ENCODE results near the gene CRISPLD2. TPM values are rescaled to one million over a fixed set of nuclear protein-coding genes. Genes with fewer than 3 reads are reported as not detected.
"Not testable (repeated sequence)": the region's sequence is repeated elsewhere in the genome, so short reads cannot be mapped to it uniquely, and the experiment has no call there.

The CRISPLD2 gene
- total RNA-seq, 1 donor from 2014 or later: 5.8 TPM

- H3K4me3 ChIP-seq (ENCODE audit: low read depth, low read length): no peak overlapping the region
- no peak for TF ChIP-seq CTCF (conservative IDR thresholded peaks at IDR 0.05; ENCODE audit: low read depth, low read length)
- no peak for DNase-seq (ENCODE audit: low read depth)
Measured at GRCh38 chr16:84937196-84938005, 117.6 kb downstream of the CRISPLD2 start.

- DNase-seq (ENCODE audit: low read depth); H3K4me3 ChIP-seq (ENCODE audit: low read depth, low read length): not testable (repeated sequence)
Measured at GRCh38 chr16:84938616-84939015, 118.8 kb downstream of the CRISPLD2 start.

- no peak for TF ChIP-seq CTCF (conservative IDR thresholded peaks at IDR 0.05; ENCODE audit: low read depth, low read length)
- no peak overlapping the region for H3K4me3 ChIP-seq (ENCODE audit: low read depth, low read length)
- no peak for DNase-seq (ENCODE audit: low read depth)
Measured at GRCh38 chr16:84940670-84941551, 121.1 kb downstream of the CRISPLD2 start.

GRCh38 chr16:84941921-84942320 is 122.1 kb downstream of the CRISPLD2 start:
- DNase-seq (ENCODE audit: low read depth): no peak
- H3K4me3 ChIP-seq (ENCODE audit: low read depth, low read length): no peak overlapping the region
- no peak for TF ChIP-seq CTCF (conservative IDR thresholded peaks at IDR 0.05; ENCODE audit: low read depth, low read length)

- TF ChIP-seq CTCF (conservative IDR thresholded peaks at IDR 0.05; ENCODE audit: low read depth, low read length): no peak
- no peak overlapping the region for H3K4me3 ChIP-seq (ENCODE audit: low read depth, low read length)
- DNase-seq (ENCODE audit: low read depth): no peak
Measured at GRCh38 chr16:84942786-84943185, 123.0 kb downstream of the CRISPLD2 start.

GRCh38 chr16:84943620-84944019 is 123.8 kb downstream of the CRISPLD2 start:
- no peak for DNase-seq (ENCODE audit: low read depth)
- no peak for TF ChIP-seq CTCF (conservative IDR thresholded peaks at IDR 0.05; ENCODE audit: low read depth, low read length)
- no peak overlapping the region for H3K4me3 ChIP-seq (ENCODE audit: low read depth, low read length)

GRCh38 chr16:84947022-84947421 is 127.2 kb downstream of the CRISPLD2 start:
- DNase-seq (ENCODE audit: low read depth): no peak
- TF ChIP-seq CTCF (conservative IDR thresholded peaks at IDR 0.05; ENCODE audit: low read depth, low read length): no peak
- no peak overlapping the region for H3K4me3 ChIP-seq (ENCODE audit: low read depth, low read length)

Data from epithelial cell of proximal tubule (primary cell).